Gastrocnemius medialis (tissue), 4 donors: ENCODE data around the gene P4HA3.

Experiments used
- POLR2A ChIP-seq, 2 donors: fragments of 450-650 bp; IDR thresholded peaks; one replicate each; pipeline ENCODE4 v1.6.1; 2017; ENCODE audit warnings: antibody characterized with exemption in 2 of 2, mild to moderate bottlenecking in 2 of 2, moderate library complexity in 2 of 2
- TF ChIP-seq, protein P1 (sequence below), 5 experiments: fragments of 450-650 bp in 3 of 5; fragments of 200-600 bp in 2 of 5; sonication (generic) in 2 of 5; IDR thresholded peaks in 4 of 5; conservative IDR thresholded peaks in 1 of 5; 1 replicate in 4 of 5; 2 replicates in 1 of 5; pipeline ENCODE4 v1.5.1; 2016 to 2019; ENCODE audit warnings: antibody characterized with exemption in 5 of 5, mild to moderate bottlenecking in 3 of 5, moderate library complexity in 3 of 5

DNA sequence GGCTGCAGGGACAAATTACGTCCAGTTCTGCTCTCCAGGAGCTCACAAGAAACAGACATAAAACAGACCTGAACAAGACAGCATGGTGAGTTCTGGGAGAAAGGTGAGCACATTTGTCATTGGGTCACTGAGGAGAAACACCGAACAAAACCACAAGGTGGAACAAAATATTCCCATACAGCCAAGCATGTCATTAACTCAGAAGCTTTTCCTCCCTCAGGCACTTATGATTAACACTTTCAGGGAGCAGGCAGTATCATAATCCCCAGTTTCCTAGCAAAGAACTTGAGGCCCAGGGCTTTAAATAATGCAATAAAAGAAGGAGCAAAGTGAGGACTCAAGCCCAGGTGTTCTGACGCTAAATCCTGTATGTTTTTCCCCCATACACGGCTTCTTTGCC is 43.0 kb downstream of the P4HA3 start:
- no peak for TF ChIP-seq POLR2A (IDR thresholded peaks at IDR 0.05)
- TF ChIP-seq, protein P1, sequence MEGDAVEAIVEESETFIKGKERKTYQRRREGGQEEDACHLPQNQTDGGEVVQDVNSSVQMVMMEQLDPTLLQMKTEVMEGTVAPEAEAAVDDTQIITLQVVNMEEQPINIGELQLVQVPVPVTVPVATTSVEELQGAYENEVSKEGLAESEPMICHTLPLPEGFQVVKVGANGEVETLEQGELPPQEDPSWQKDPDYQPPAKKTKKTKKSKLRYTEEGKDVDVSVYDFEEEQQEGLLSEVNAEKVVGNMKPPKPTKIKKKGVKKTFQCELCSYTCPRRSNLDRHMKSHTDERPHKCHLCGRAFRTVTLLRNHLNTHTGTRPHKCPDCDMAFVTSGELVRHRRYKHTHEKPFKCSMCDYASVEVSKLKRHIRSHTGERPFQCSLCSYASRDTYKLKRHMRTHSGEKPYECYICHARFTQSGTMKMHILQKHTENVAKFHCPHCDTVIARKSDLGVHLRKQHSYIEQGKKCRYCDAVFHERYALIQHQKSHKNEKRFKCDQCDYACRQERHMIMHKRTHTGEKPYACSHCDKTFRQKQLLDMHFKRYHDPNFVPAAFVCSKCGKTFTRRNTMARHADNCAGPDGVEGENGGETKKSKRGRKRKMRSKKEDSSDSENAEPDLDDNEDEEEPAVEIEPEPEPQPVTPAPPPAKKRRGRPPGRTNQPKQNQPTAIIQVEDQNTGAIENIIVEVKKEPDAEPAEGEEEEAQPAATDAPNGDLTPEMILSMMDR (IDR thresholded peaks at IDR 0.05 in 4 of 5, conservative IDR thresholded peaks at IDR 0.05 in 1 of 5): no peak
